Sigmoid colon (tissue), 7 donors: ENCODE measurements around the gene NDRG4. TPM values are rescaled to one million over a fixed set of nuclear protein-coding genes. Genes with fewer than 3 reads are reported as not detected.

Source experiments
- DNase-seq: peaks from one replicate; pipeline ENCODE4 v3.0.0-alpha.2; 2019
- H3K27ac ChIP-seq, 4 donors: fragments of 200-600 bp; sonication (generic); one replicate each; pipeline ENCODE4 v1.5.1; 2016 to 2019; ENCODE audit warnings: mild to moderate bottlenecking in 1 of 4
- H3K27me3 ChIP-seq, 3 donors: fragments of 200-600 bp; sonication (generic); one replicate each; pipeline ENCODE4 v1.5.1; 2019; ENCODE audit warnings: mild to moderate bottlenecking in 1 of 3
- H3K36me3 ChIP-seq, 4 donors: fragments of 200-600 bp; sonication (generic); one replicate each; pipeline ENCODE4 v1.5.1; 2016 to 2019
- H3K4me1 ChIP-seq, 4 donors: fragments of 200-600 bp; sonication (generic); one replicate each; pipeline ENCODE4 v1.5.1; 2017 to 2019
- H3K4me3 ChIP-seq, 4 donors: fragments of 200-600 bp; sonication (generic); one replicate each; pipeline ENCODE4 v1.5.1; 2017 to 2019; ENCODE audit warnings: mild to moderate bottlenecking in 2 of 4, moderate library complexity in 1 of 4
- H3K9me3 ChIP-seq, 4 donors: fragments of 200-600 bp in 3 of 4; sonication (generic) in 3 of 4; one replicate each; pipeline versions ENCODE4 v1.5.1 to v1.6.1; 2013 to 2019
- CTCF ChIP-seq, 4 experiments: fragments of 450-650 bp in 3 of 4; fragments of 200-600 bp in 1 of 4; IDR thresholded peaks; one replicate each; pipeline ENCODE4 v1.5.1; 2016 to 2019; ENCODE audit warnings: antibody characterized with exemption in 4 of 4, mild to moderate bottlenecking in 3 of 4, moderate library complexity in 2 of 4
- EP300 ChIP-seq, 4 donors: sonication (generic); formaldehyde crosslinking; IDR thresholded peaks; one replicate each; pipeline ENCODE4 v1.6.1; 2017; ENCODE audit warnings: antibody characterized with exemption in 4 of 4
- POLR2A ChIP-seq, 2 donors: fragments of 450-650 bp; IDR thresholded peaks; one replicate each; pipeline ENCODE4 v1.6.1; 2016; ENCODE audit warnings: antibody characterized with exemption in 2 of 2, mild to moderate bottlenecking in 2 of 2, moderate library complexity in 2 of 2
- POLR2AphosphoS5 ChIP-seq, 4 donors: sonication (generic); formaldehyde crosslinking; IDR thresholded peaks; one replicate each; pipeline ENCODE4 v1.6.1; 2017; ENCODE audit warnings: antibody characterized with exemption in 4 of 4
- WGBS, 2 donors: extraction: QIAGEN DNeasy Blood & Tissue Kit; methylation state at CpG; one replicate each; pipeline ENCODE4 v1.1.7; 2013; 5-methylcytosine and 5-hydroxymethylcytosine counted together
- intact Hi-C: fragments of 100-400 bp; cut with DNase I; formaldehyde crosslinking; loops from one replicate; pipeline ENCODE4 v1.15.1; 2023
- polyA plus RNA-seq, 3 donors: library from polyadenylated mRNA; stranded (reverse); fragments of 200-250 nt; gene quantifications; one replicate each; pipeline ENCODE4 v1.2.3, GENCODE V29; 2013
- total RNA-seq, 4 donors: library from RNA; depleted of rRNA; stranded (reverse); fragments of >200 nt; gene quantifications; one replicate each; pipeline ENCODE4 v1.1.0, GENCODE V29; 2016
- donor health status: healthy with polysubstance abuse.
- donor health status: Bipolar disorder and iron deficiency.
- donor health status: healthy.

NDRG4 gene
- total and polyA plus RNA-seq, 7 donors = 3.6 to 21.0 (median 16.6) TPM

- H3K4me1 ChIP-seq = peaks cover 0 to 9% (median 8%) of the 10 kb centered on the region in 4 donors
- no peak overlapping the region for H3K27ac ChIP-seq
- no peak for TF ChIP-seq POLR2AphosphoS5 (IDR thresholded peaks at IDR 0.05)
- H3K9me3 ChIP-seq = no peaks in the 10 kb centered on the region
- H3K36me3 ChIP-seq = no peaks in the 10 kb centered on the region
- DNase-seq = no peak
- peaks cover 12 to 18% (median 16%) of the 10 kb centered on the region in 3 donors for H3K27me3 ChIP-seq
- intact Hi-C loops = no loop called here
- no peak overlapping the region for H3K4me3 ChIP-seq
- 77 to 83% methylated on average over 10 of the region's 10 CpGs for WGBS, 2 donors
Observed at GRCh38 chr16:58458606-58459343, 41.2 kb upstream of the NDRG4 start.

GRCh38 chr16:58459344-58460218, 40.4 kb upstream of the NDRG4 start:
- intact Hi-C loops = no loop called here

GRCh38 chr16:58460219-58460610, 39.7 kb upstream of the NDRG4 start:
- WGBS, 2 donors = 26 to 65% methylated on average over 4 of the region's 4 CpGs
- H3K4me3 ChIP-seq = no peak overlapping the region
- H3K9me3 ChIP-seq = no peaks in the 10 kb centered on the region
- DNase-seq = no peak
- TF ChIP-seq POLR2A (IDR thresholded peaks at IDR 0.05) (no peak), CTCF (IDR thresholded peaks at IDR 0.05) (no peak)
- H3K27me3 ChIP-seq = peaks cover 27 to 32% (median 31%) of the 10 kb centered on the region in 3 donors
- peaks cover 0 to 23% (median 19%) of the 10 kb centered on the region in 4 donors for H3K4me1 ChIP-seq
- no peak overlapping the region for H3K27ac ChIP-seq
- no peaks in the 10 kb centered on the region for H3K36me3 ChIP-seq
- intact Hi-C loops = no loop called here

More at GRCh38 chr16:58459344-58460218, 40.4 kb upstream of the NDRG4 start:
- H3K9me3 ChIP-seq = no peaks in the 10 kb centered on the region
- no peak for DNase-seq
- peaks cover 20 to 26% (median 24%) of the 10 kb centered on the region in 3 donors for H3K27me3 ChIP-seq
- WGBS, 2 donors = 82% methylated on average over 9 of the region's 9 CpGs
- H3K4me3 ChIP-seq = no peak overlapping the region
- TF ChIP-seq CTCF (IDR thresholded peaks at IDR 0.05) = no peak
- TF ChIP-seq POLR2A (IDR thresholded peaks at IDR 0.05) = no peak
- no peak for TF ChIP-seq POLR2AphosphoS5 (IDR thresholded peaks at IDR 0.05)
- no peak for TF ChIP-seq EP300 (IDR thresholded peaks at IDR 0.05)
- peaks cover 0 to 17% (median 16%) of the 10 kb centered on the region in 4 donors for H3K4me1 ChIP-seq
- H3K27ac ChIP-seq = no peak overlapping the region
- H3K36me3 ChIP-seq = no peaks in the 10 kb centered on the region

- DNase-seq = no peak
- TF ChIP-seq CTCF (IDR thresholded peaks at IDR 0.05) (no peak), EP300 (IDR thresholded peaks at IDR 0.05) (no peak), POLR2A (IDR thresholded peaks at IDR 0.05) (no peak), POLR2AphosphoS5 (IDR thresholded peaks at IDR 0.05) (no peak)
- Histone ChIP-seq H3K9me3 (no peaks in the 10 kb centered on the region), H3K27me3 (peaks cover 30 to 40% (median 39%) of the 10 kb centered on the region in 3 donors), H3K36me3 (no peaks in the 10 kb centered on the region), H3K27ac (no peak overlapping the region), H3K4me3 (no peak overlapping the region), H3K4me1 (peaks cover 0 to 26% (median 19%) of the 10 kb centered on the region in 4 donors)
- WGBS, 2 donors = 82 to 86% methylated on average over 5 of the region's 5 CpGs
- intact Hi-C loops = no loop called here
Observed at GRCh38 chr16:58461056-58461455, 38.9 kb upstream of the NDRG4 start.

- Histone ChIP-seq H3K4me3 (no peak overlapping the region), H3K27ac (no peak overlapping the region), H3K36me3 (no peaks in the 10 kb centered on the region), H3K27me3 (peaks cover 31 to 46% (median 45%) of the 10 kb centered on the region in 3 donors), H3K4me1 (peaks cover 0 to 26% (median 19%) of the 10 kb centered on the region in 4 donors), H3K9me3 (no peaks in the 10 kb centered on the region)
- intact Hi-C loops = no loop called here
- no peak for TF ChIP-seq EP300 (IDR thresholded peaks at IDR 0.05)
- no peak for TF ChIP-seq POLR2AphosphoS5 (IDR thresholded peaks at IDR 0.05)
- TF ChIP-seq CTCF (IDR thresholded peaks at IDR 0.05) = no peak
- no peak for TF ChIP-seq POLR2A (IDR thresholded peaks at IDR 0.05)
- 75 to 88% methylated on average over 7 of the region's 7 CpGs for WGBS, 2 donors
- no peak for DNase-seq
Observed at GRCh38 chr16:58461640-58462039, 38.3 kb upstream of the NDRG4 start.
